Neuronal stem cell (in vitro differentiated cells): Measurements from ENCODE around the gene ACTL6B.

Experiments used
- DNase-seq: peaks from one replicate; pipeline ENCODE4 v3.0.0-alpha.2; 2013; ENCODE audit warnings: low spot score
- H2AFZ ChIP-seq: one replicate; pipeline ENCODE4 v1.6.1; 2013; ENCODE audit warnings: mild to moderate bottlenecking, low read length, inconsistent platforms
- H2AK5ac ChIP-seq: 2 replicates; pipeline ENCODE4 v1.6.1; 2013; ENCODE audit warnings: low read depth, mild to moderate bottlenecking, inconsistent platforms, low read length, moderate library complexity, mixed read lengths
- H2BK120ac ChIP-seq: 2 replicates; pipeline ENCODE4 v1.6.1; 2013; ENCODE audit warnings: low read depth, mild to moderate bottlenecking, inconsistent platforms, low read length, moderate library complexity, mixed read lengths
- H2BK12ac ChIP-seq: one replicate; pipeline ENCODE4 v1.6.1; 2013; ENCODE audit warnings: low read length, inconsistent platforms
- H2BK15ac ChIP-seq: 2 replicates; pipeline ENCODE4 v1.6.1; 2013; ENCODE audit warnings: mild to moderate bottlenecking, low read length, inconsistent platforms, mixed read lengths
- H2BK5ac ChIP-seq: one replicate; pipeline ENCODE4 v1.6.1; 2013; ENCODE audit warnings: inconsistent platforms, mild to moderate bottlenecking, low read length, moderate library complexity
- H3K14ac ChIP-seq: one replicate; pipeline ENCODE4 v1.6.1; 2013; ENCODE audit warnings: low read length, inconsistent platforms
- H3K18ac ChIP-seq: 2 replicates; pipeline ENCODE4 v1.6.1; 2013; ENCODE audit warnings: low read length, inconsistent platforms
- H3K23ac ChIP-seq: 2 replicates; pipeline ENCODE4 v1.6.1; 2013; ENCODE audit warnings: low read depth, mild to moderate bottlenecking, mixed read lengths, low read length, inconsistent platforms; ENCODE audit not compliant: poor library complexity
- H3K27ac ChIP-seq: replicated peaks from 3 replicates; pipeline ENCODE4 v1.5.1; 2013; ENCODE audit warnings: low read length, inconsistent platforms
- H3K27me3 ChIP-seq, 3 experiments: 2 replicates each; pipeline ENCODE4 v1.6.1; 2013; ENCODE audit warnings: low read length in 3 of 3, mild to moderate bottlenecking in 2 of 3, inconsistent platforms in 1 of 3, low read depth in 1 of 3, mixed read lengths in 1 of 3, moderate library complexity in 1 of 3; ENCODE audit not compliant: control insufficient read depth in 3 of 3, insufficient read depth in 3 of 3
- H3K36me3 ChIP-seq, 2 donors: replicated peaks in 1 of 2; 2 replicates each; pipeline ENCODE4 v1.6.1; 2013; ENCODE audit warnings: low read length in 2 of 2; ENCODE audit not compliant: control insufficient read depth in 2 of 2, insufficient read depth in 2 of 2
- H3K4ac ChIP-seq: 2 replicates; pipeline ENCODE4 v1.6.1; 2013; ENCODE audit warnings: inconsistent platforms, mild to moderate bottlenecking, low read length, moderate library complexity
- H3K4me1 ChIP-seq, 2 donors: 1 replicate in 1 of 2; 2 replicates in 1 of 2; pipeline ENCODE4 v1.6.1; 2013; ENCODE audit warnings: low read length in 2 of 2, low read depth in 1 of 2; ENCODE audit not compliant: control insufficient read depth in 2 of 2, insufficient read depth in 1 of 2
- H3K4me2 ChIP-seq: one replicate; pipeline ENCODE4 v1.6.1; 2013; ENCODE audit warnings: mild to moderate bottlenecking, low read length, inconsistent platforms; ENCODE audit not compliant: insufficient read depth, poor library complexity, severe bottlenecking
- H3K4me3 ChIP-seq, 2 donors: 2 replicates each; pipeline ENCODE4 v1.5.1; 2013; ENCODE audit warnings: low read length in 2 of 2, mild to moderate bottlenecking in 2 of 2, inconsistent platforms in 1 of 2, moderate library complexity in 1 of 2
- H3K79me1 ChIP-seq: one replicate; pipeline ENCODE4 v1.6.1; 2013; ENCODE audit warnings: low read depth, mild to moderate bottlenecking, inconsistent platforms, low read length, moderate library complexity
- H3K9ac ChIP-seq: one replicate; pipeline ENCODE4 v1.6.1; 2013; ENCODE audit warnings: mild to moderate bottlenecking, low read depth, low read length, inconsistent platforms; ENCODE audit not compliant: poor library complexity
- H3K9me3 ChIP-seq, 2 donors: replicated peaks in 1 of 2; 2 replicates each; pipeline versions ENCODE3 to v1.6.1; 2013; ENCODE audit warnings: low read length in 2 of 2, mild to moderate bottlenecking in 2 of 2, inconsistent platforms in 1 of 2, low read depth in 1 of 2, mixed read lengths in 1 of 2, moderate library complexity in 1 of 2; ENCODE audit not compliant: control insufficient read depth in 2 of 2, insufficient read depth in 1 of 2
- H4K8ac ChIP-seq: one replicate; pipeline ENCODE4 v1.6.1; 2013; ENCODE audit warnings: low read depth, mild to moderate bottlenecking, inconsistent platforms, low read length, moderate library complexity
- H4K91ac ChIP-seq: one replicate; pipeline ENCODE4 v1.6.1; 2013; ENCODE audit warnings: low read length, low read depth, mild to moderate bottlenecking, inconsistent platforms; ENCODE audit not compliant: poor library complexity
- WGBS, 2 donors: extraction: QIAGEN DNeasy Blood & Tissue Kit; methylation state at CpG; one replicate each; pipeline ENCODE4 v1.1.7; 2013; ENCODE audit warnings: missing lambda C conversion rate in 2 of 2, mixed read lengths in 1 of 2; ENCODE audit not compliant: insufficient read length in 2 of 2, insufficient replicate concordance in 1 of 2; ENCODE audit errors: extremely low coverage in 2 of 2; 5-methylcytosine and 5-hydroxymethylcytosine counted together

The ACTL6B gene

GRCh38 chr7:100599911-100600729 is 56.1 kb downstream of the ACTL6B start:
- Histone ChIP-seq H3K23ac (peak overlapping the region; percentile 75), H3K14ac (no peak overlapping the region), H2AK5ac (peak overlapping the region; percentile 84), H3K36me3 (peaks cover 0 to 2% of the 10 kb centered on the region in 2 donors), H3K4ac (no peak overlapping the region), H3K4me1 (peaks cover 21 to 26% of the 10 kb centered on the region in 2 donors), H3K4me3 (no peak overlapping the region), H2AFZ (no peak overlapping the region), H4K8ac (no peak overlapping the region), H2BK12ac (peak overlapping the region; percentile 90), H3K79me1 (peaks cover 9% of the 10 kb centered on the region), H2BK5ac (peak overlapping the region; percentile 75), H2BK120ac (no peak overlapping the region), H3K9ac (peak overlapping the region; percentile 60), H3K27ac (no peak overlapping the region), H3K9me3 (no peaks in the 10 kb centered on the region), H3K18ac (peak overlapping the region; percentile 80), H2BK15ac (no peak overlapping the region), H4K91ac (no peak overlapping the region), H3K4me2 (no peak overlapping the region), H3K27me3 (peaks cover 0 to 8% (median 0%) of the 10 kb centered on the region in 3 experiments)
- no peak for DNase-seq
- WGBS, 2 donors = no CpG with 5 or more reads among the region's 18 CpGs

GRCh38 chr7:100598425-100598824 is 57.8 kb downstream of the ACTL6B start:
- no CpG with 5 or more reads among the region's 4 CpGs for WGBS, 2 donors
- Histone ChIP-seq H3K9me3 (no peaks in the 10 kb centered on the region), H2BK15ac (no peak overlapping the region), H3K4me1 (peaks cover 16 to 21% of the 10 kb centered on the region in 2 donors), H3K18ac (no peak overlapping the region), H3K79me1 (peaks cover 7% of the 10 kb centered on the region), H3K9ac (no peak overlapping the region), H2AK5ac (no peak overlapping the region), H3K27ac (no peak overlapping the region), H2BK5ac (no peak overlapping the region), H3K14ac (no peak overlapping the region), H3K23ac (no peak overlapping the region), H2BK120ac (no peak overlapping the region), H4K91ac (no peak overlapping the region), H3K36me3 (peaks cover 0 to 2% of the 10 kb centered on the region in 2 donors), H2AFZ (peak overlapping the region; percentile 6), H3K4ac (no peak overlapping the region), H3K4me3 (no peak overlapping the region), H4K8ac (no peak overlapping the region), H3K4me2 (no peak overlapping the region), H3K27me3 (no peaks in the 10 kb centered on the region), H2BK12ac (no peak overlapping the region)
- DNase-seq = no peak

- Histone ChIP-seq H2BK120ac (no peak overlapping the region), H3K18ac (no peak overlapping the region), H2BK5ac (no peak overlapping the region), H3K79me1 (peaks cover 2% of the 10 kb centered on the region), H3K4me3 (no peak overlapping the region), H2AK5ac (no peak overlapping the region), H3K4me2 (no peak overlapping the region), H4K91ac (no peak overlapping the region), H4K8ac (no peak overlapping the region), H3K36me3 (peaks cover 0 to 2% of the 10 kb centered on the region in 2 donors), H3K4ac (no peak overlapping the region), H2BK12ac (no peak overlapping the region), H3K9ac (no peak overlapping the region), H3K27ac (no peak overlapping the region), H3K23ac (no peak overlapping the region), H3K4me1 (peaks cover 2 to 4% of the 10 kb centered on the region in 2 donors), H3K27me3 (no peaks in the 10 kb centered on the region), H3K14ac (no peak overlapping the region), H2BK15ac (no peak overlapping the region), H2AFZ (no peak overlapping the region), H3K9me3 (no peaks in the 10 kb centered on the region)
- DNase-seq = no peak
- no CpG with 5 or more reads among the region's 7 CpGs for WGBS, 2 donors
These were observed 61.1 kb downstream of the ACTL6B start for GRCh38 chr7:100595188-100595587.
